Prostate gland (tissue), 2 donors: ENCODE data around the gene ARHGEF2.
A peak's percentile ranks its signal among the peaks of the same experiment; 100 is the strongest.

Source experiments
- CTCF ChIP-seq, 4 experiments: fragments of 200-600 bp in 2 of 4; fragments of 450-650 bp in 2 of 4; sonication (generic) in 2 of 4; IDR thresholded peaks; 1 replicate in 3 of 4; 2 replicates in 1 of 4; pipeline ENCODE4 v1.5.1; 2016 to 2019; ENCODE audit warnings: antibody characterized with exemption in 4 of 4, mild to moderate bottlenecking in 2 of 4, moderate library complexity in 2 of 4
- POLR2AphosphoS5 ChIP-seq: sonication (generic); formaldehyde crosslinking; IDR thresholded peaks from one replicate; pipeline ENCODE4 v1.6.1; 2017; ENCODE audit warnings: antibody characterized with exemption

- TF ChIP-seq POLR2AphosphoS5 (peak; percentile 67), CTCF (IDR thresholded peaks at IDR 0.05) (peak; percentile 92 to 98 (median 94))
Observed at GRCh38 chr1:155989242-155990004, 11.1 kb upstream of the ARHGEF2 start.
